NT2/D1 (cell line): ENCODE measurements around the gene COX19.

Source experiments
- SUZ12 ChIP-seq: IDR thresholded peaks from 2 replicates; pipeline ENCODE4 v1.6.1; 2011; ENCODE audit not compliant: insufficient read length, insufficient read depth; ENCODE audit errors: extremely low read depth
- YY1 ChIP-seq: IDR thresholded peaks from 2 replicates; pipeline ENCODE4 v1.6.1; 2011; ENCODE audit not compliant: insufficient read length, insufficient read depth
- ZNF274 ChIP-seq: IDR thresholded peaks from 2 replicates; pipeline ENCODE4 v1.6.1; 2011; ENCODE audit warnings: mild to moderate bottlenecking, low read depth, low read length

GRCh38 chr7:927031-927671 is 48.2 kb downstream of the COX19 start:
- TF ChIP-seq YY1, result no peak
- no peak for TF ChIP-seq ZNF274
- TF ChIP-seq SUZ12, result no peak
